Activated CD8-positive, alpha-beta memory T cell treated with anti-CD3 and anti-CD28 coated beads, Interleukin-2, amount 10 ng/mL, durations not matched to agents 7 days and 5 days (primary cell): Measurements from ENCODE around the gene TBATA. TPM values are rescaled to one million over a fixed set of nuclear protein-coding genes. Genes with fewer than 3 reads are reported as not detected.

Experiments used
- ATAC-seq: fragments of 150-1000 bp; cut with Tn5 transposase; one replicate; pipeline ENCODE4 v1.10.0; 2021; ENCODE audit warnings: moderate library complexity
- CTCF ChIA-PET: fragments of 350-600 bp; sonication (Branson Sonifier 250); formaldehyde crosslinking; loops from one replicate; lab custom pipeline; 2021; ENCODE audit warnings: antibody characterized with exemption; lab: Charles Lee
- DNase-seq: peaks from one replicate; pipeline ENCODE4 v3.0.0-alpha.2; 2020
- H3K27ac Mint-ChIP-seq: one replicate; pipeline ENCODE4 v1.8.0; 2021; ENCODE audit warnings: mild to moderate bottlenecking, mixed read lengths
- H3K27me3 Mint-ChIP-seq: one replicate; pipeline ENCODE4 v1.8.0; 2021; ENCODE audit warnings: mixed read lengths
- H3K36me3 Mint-ChIP-seq: one replicate; pipeline ENCODE4 v1.8.0; 2021; ENCODE audit warnings: mild to moderate bottlenecking, mixed read lengths
- H3K4me1 Mint-ChIP-seq: one replicate; pipeline ENCODE4 v1.8.0; 2021; ENCODE audit warnings: mixed read lengths
- H3K4me3 Mint-ChIP-seq: one replicate; pipeline ENCODE4 v1.8.0; 2021; ENCODE audit warnings: mild to moderate bottlenecking, moderate library complexity, mixed read lengths
- H3K9me3 Mint-ChIP-seq: one replicate; pipeline ENCODE4 v1.8.0; 2022; ENCODE audit warnings: low read depth, mixed read lengths
- total RNA-seq, 2 experiments: library from RNA; stranded (reverse); gene quantifications; one replicate each; pipeline ENCODE4 v1.2.3, GENCODE V29; 2021

Gene TBATA, protein sequence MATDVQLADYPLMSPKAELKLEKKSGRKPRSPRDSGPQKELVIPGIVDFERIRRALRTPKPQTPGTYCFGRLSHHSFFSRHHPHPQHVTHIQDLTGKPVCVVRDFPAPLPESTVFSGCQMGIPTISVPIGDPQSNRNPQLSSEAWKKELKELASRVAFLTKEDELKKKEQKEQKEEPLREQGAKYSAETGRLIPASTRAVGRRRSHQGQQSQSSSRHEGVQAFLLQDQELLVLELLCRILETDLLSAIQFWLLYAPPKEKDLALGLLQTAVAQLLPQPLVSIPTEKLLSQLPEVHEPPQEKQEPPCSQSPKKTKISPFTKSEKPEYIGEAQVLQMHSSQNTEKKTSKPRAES
- not detected for total RNA-seq

DNA sequence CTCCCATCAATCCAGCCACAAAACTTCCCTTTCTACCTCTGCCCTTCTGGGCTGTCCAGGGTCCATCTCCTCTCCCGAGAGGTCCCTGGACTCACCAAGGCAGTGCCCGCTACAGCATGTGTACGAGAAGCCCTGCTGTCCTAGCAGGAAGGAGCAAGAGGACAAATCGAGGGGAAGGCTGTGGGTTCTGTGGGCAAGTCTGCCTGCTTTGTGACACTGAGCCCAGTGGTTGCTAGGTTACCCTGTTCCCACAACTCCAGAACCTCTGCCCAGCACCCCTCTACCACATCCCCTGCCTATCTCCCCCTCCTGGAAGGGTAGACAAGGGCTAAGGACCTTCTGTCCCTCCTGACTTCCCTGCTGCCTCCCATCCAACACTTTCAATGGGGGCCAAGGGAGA, at the start of gene TBATA:
Gene TBATA (minus strand): TSS at position 188 of the 400 bp plus-strand sequence. CDS start 1,998 bp downstream, outside the sequence.
- H3K4me3 Mint-ChIP-seq = no peak within 1 kb of the TSS

GRCh38 chr10:70834441-70835151, 49.4 kb upstream of the TBATA start:
- DNase-seq (no peak), ATAC-seq (no peak)
- Mint-ChIP-seq H3K36me3 (peaks cover 30% of the 10 kb centered on the region), H3K27ac (no peak overlapping the region), H3K9me3 (no peaks in the 10 kb centered on the region), H3K27me3 (no peaks in the 10 kb centered on the region), H3K4me3 (no peak overlapping the region), H3K4me1 (peaks cover 29% of the 10 kb centered on the region)
- CTCF ChIA-PET = no interaction called here

More for the DNA sequence above, at the start of gene TBATA:
- no peaks in the 10 kb centered on the region for H3K9me3 Mint-ChIP-seq
- CTCF ChIA-PET = no interaction called here
- ATAC-seq (peak; percentile 54), DNase-seq (peak; percentile 64)
- H3K4me1 Mint-ChIP-seq = peaks cover 26% of the 10 kb centered on the region
- H3K27ac Mint-ChIP-seq = no peak within 1 kb of the TSS
- no peaks in the 10 kb centered on the region for H3K36me3 Mint-ChIP-seq
- H3K27me3 Mint-ChIP-seq = peaks cover 14% of the 10 kb centered on the region

DNA sequence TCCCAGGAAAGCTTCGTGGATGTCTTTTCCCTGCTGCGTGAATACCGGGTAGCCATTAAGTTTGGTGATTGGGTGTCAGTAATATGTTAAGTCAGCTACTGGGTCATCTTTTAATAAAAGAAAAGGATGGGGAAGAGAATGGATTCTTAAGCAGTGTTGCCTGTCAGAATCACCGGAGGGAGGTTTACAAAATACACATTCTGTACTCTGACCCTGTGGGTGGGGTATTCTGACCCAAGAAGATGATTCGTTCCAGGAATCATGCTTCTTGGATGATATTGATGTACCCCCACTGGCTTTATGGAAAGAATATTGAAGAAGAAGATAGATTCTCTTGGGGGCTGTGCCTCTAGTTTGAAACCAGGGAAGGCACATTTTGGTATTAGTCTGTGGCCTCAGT, 48.8 kb upstream of the TBATA start:
- no peak overlapping the region for H3K27ac Mint-ChIP-seq
- CTCF ChIA-PET = interaction anchor here (1.2 kb wide), 1 partner anchor 20 kb away, joined by 3 read pairs; no protein-coding TSS in a partner anchor
- no peaks in the 10 kb centered on the region for H3K9me3 Mint-ChIP-seq
- peaks cover 29% of the 10 kb centered on the region for H3K4me1 Mint-ChIP-seq
- peaks cover 30% of the 10 kb centered on the region for H3K36me3 Mint-ChIP-seq
- H3K27me3 Mint-ChIP-seq = no peaks in the 10 kb centered on the region
- ATAC-seq = no peak
- DNase-seq = no peak
- no peak overlapping the region for H3K4me3 Mint-ChIP-seq

- Mint-ChIP-seq H3K4me1 (peaks cover 29% of the 10 kb centered on the region), H3K4me3 (no peak overlapping the region), H3K27me3 (no peaks in the 10 kb centered on the region), H3K27ac (no peak overlapping the region), H3K36me3 (peaks cover 30% of the 10 kb centered on the region), H3K9me3 (no peaks in the 10 kb centered on the region)
- CTCF ChIA-PET = interaction anchor here (1.2 kb wide), 1 partner anchor 20 kb away, joined by 3 read pairs; no protein-coding TSS in a partner anchor
- DNase-seq = no peak
- no peak for ATAC-seq
Measured at GRCh38 chr10:70833601-70834000, 48.4 kb upstream of the TBATA start.

DNA sequence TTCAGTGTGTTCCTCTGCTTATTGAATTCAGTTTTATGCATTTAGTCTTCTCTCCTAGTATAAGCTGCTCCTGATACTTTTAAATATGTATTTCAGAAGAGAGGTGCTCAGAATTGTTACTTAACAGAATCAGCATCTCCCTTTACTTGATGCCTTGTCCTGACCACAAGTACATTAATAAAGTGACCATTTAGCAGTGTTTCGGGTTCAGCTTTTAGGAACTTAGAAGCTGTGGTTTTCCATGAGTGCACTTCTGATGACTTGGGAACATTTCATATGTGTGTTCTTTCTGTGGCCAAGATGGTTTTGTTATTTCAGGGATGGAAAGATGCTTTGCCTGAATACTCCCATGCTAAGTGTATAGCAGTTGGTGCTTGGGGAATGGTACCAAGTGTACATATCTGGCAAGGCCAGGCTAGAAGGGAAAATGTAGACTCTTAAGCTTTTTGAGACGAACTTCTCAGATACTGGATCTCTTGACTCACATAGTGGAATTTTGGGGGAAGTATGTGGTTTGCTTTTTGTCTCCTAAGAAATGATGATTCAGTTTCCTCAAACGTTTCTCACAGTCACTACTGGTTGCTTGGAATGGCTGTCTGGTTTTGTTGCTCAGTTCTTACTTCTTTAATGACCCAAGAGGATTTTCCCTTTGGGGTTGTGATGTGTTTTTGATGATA, 47.8 kb upstream of the TBATA start:
- CTCF ChIA-PET = interaction anchor here (1.2 kb wide), 1 partner anchor 21 kb away, joined by 3 read pairs; no protein-coding TSS in a partner anchor
- H3K27ac Mint-ChIP-seq = no peak overlapping the region

DNA sequence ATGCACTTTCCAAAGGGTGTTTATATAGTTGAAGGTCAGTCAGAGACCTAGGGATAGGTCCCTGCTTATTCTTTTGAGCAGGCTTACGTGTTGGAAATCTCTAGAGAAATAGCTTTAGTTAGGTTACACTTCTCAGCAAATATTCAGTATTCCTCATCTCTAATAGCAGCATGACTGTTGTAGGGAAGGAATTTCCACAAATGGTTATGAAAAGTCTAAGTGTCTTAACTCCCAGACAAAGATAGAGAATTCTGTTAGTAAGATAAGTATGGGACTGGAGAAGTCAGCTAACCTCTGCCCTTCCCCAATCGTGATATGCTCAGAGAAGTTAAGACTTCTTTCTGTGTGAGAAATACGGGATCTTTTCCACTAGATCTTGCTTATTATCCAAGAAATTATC, 47.0 kb upstream of the TBATA start:
- Mint-ChIP-seq H3K36me3 (peaks cover 17% of the 10 kb centered on the region), H3K9me3 (no peaks in the 10 kb centered on the region), H3K27me3 (no peaks in the 10 kb centered on the region), H3K4me1 (peaks cover 27% of the 10 kb centered on the region), H3K27ac (no peak overlapping the region), H3K4me3 (no peak overlapping the region)
- ATAC-seq (no peak), DNase-seq (no peak)
- CTCF ChIA-PET = no interaction called here

More for the DNA sequence above, 47.8 kb upstream of the TBATA start:
- ATAC-seq (no peak), DNase-seq (no peak)
- Mint-ChIP-seq H3K4me3 (no peak overlapping the region), H3K4me1 (peaks cover 27% of the 10 kb centered on the region), H3K36me3 (peaks cover 25% of the 10 kb centered on the region), H3K27me3 (no peaks in the 10 kb centered on the region), H3K9me3 (no peaks in the 10 kb centered on the region)

DNA sequence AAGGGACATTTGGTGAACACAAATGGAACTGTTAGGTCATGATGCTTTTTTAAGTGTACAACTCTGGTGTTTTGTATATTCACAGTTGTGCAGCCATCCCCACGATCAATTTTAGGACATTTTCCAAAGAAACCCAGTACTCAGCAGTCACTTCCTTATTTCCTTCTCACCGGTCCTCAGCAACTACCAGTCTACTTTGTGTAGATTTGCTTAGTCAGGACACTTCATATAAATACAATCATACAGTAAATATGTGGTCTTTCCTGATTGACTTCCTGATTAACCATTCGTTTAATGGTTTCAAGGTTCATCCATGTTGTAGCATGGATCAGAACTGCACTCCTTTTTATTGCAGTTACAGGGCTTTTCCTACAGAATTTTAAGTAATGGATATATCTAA, 45.0 kb upstream of the TBATA start:
- CTCF ChIA-PET = interaction anchor here (0.5 kb wide), 1 partner anchor 1847 kb away, joined by 3 read pairs; no protein-coding TSS in a partner anchor
- peaks cover 21% of the 10 kb centered on the region for H3K4me1 Mint-ChIP-seq
- H3K36me3 Mint-ChIP-seq = peaks cover 12% of the 10 kb centered on the region
- H3K27me3 Mint-ChIP-seq = no peaks in the 10 kb centered on the region
- H3K4me3 Mint-ChIP-seq = no peak overlapping the region
- H3K9me3 Mint-ChIP-seq = no peaks in the 10 kb centered on the region
- no peak for ATAC-seq
- no peak for DNase-seq
- H3K27ac Mint-ChIP-seq = no peak overlapping the region

- no peak for ATAC-seq
Measured at GRCh38 chr10:70829543-70829942, 44.4 kb upstream of the TBATA start.

GRCh38 chr10:70828923-70829322, 43.7 kb upstream of the TBATA start:
- CTCF ChIA-PET = no interaction called here
- H3K27ac Mint-ChIP-seq = no peak overlapping the region

More at GRCh38 chr10:70829543-70829942, 44.4 kb upstream of the TBATA start:
- H3K27me3 Mint-ChIP-seq = no peaks in the 10 kb centered on the region
- peaks cover 21% of the 10 kb centered on the region for H3K4me1 Mint-ChIP-seq
- no peaks in the 10 kb centered on the region for H3K9me3 Mint-ChIP-seq
- peaks cover 11% of the 10 kb centered on the region for H3K36me3 Mint-ChIP-seq
- H3K4me3 Mint-ChIP-seq = no peak overlapping the region
- DNase-seq = no peak
- CTCF ChIA-PET = interaction anchor here (0.5 kb wide), 1 partner anchor 1846 kb away, joined by 3 read pairs; no protein-coding TSS in a partner anchor
- H3K27ac Mint-ChIP-seq = no peak overlapping the region

GRCh38 chr10:70827086-70827757, 42.0 kb upstream of the TBATA start:
- peaks cover 2% of the 10 kb centered on the region for H3K4me1 Mint-ChIP-seq
- H3K9me3 Mint-ChIP-seq = no peaks in the 10 kb centered on the region
- ATAC-seq (no peak), DNase-seq (no peak)
- H3K36me3 Mint-ChIP-seq = peaks cover 16% of the 10 kb centered on the region
- H3K4me3 Mint-ChIP-seq = no peak overlapping the region
- no peak overlapping the region for H3K27ac Mint-ChIP-seq
- CTCF ChIA-PET = interaction anchor here (1.3 to 1.6 kb wide), 2 partner anchors 9 to 10 kb away, joined by 3 to 5 read pairs; no protein-coding TSS in a partner anchor
- no peaks in the 10 kb centered on the region for H3K27me3 Mint-ChIP-seq

More at GRCh38 chr10:70828923-70829322, 43.7 kb upstream of the TBATA start:
- H3K36me3 Mint-ChIP-seq = peaks cover 14% of the 10 kb centered on the region
- H3K4me1 Mint-ChIP-seq = peaks cover 15% of the 10 kb centered on the region
- no peaks in the 10 kb centered on the region for H3K27me3 Mint-ChIP-seq
- H3K4me3 Mint-ChIP-seq = no peak overlapping the region
- DNase-seq = no peak
- H3K9me3 Mint-ChIP-seq = no peaks in the 10 kb centered on the region
- ATAC-seq = no peak

DNA sequence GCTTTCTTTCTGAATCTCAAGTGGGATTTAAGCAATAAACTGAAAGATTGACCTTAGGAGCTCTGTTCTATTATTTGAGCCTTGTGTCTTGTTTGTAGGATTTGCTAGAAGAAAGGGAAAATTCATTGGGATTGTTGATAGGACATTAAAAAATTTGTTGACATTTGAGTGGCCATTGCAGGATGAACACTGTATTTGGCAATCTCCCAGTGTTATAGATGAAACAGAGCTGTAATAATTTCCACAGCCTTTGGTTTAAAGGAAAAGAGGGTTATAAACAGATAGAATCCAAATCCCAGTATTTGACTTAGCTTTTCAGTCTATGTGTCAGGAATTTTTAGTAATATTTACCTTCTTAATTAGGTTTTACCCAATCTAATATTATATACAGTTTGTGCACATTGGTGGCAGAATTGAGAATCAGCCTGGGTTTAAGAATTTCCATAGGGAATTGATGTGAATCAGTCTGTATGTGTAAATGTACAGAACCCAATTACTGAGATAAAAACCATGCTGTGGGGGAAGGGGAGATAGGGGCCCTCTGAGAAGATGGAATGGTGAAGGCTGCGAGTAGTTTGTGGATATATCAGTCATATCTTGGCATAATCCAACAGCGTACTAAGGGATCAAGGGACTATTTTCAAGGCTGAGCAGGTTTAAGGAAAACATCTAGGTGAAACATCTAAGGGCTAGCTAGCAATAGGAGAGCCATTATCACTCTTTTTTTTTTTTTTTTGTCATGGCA, 37.1 kb upstream of the TBATA start:
- Mint-ChIP-seq H3K9me3 (no peaks in the 10 kb centered on the region), H3K36me3 (peaks cover 23% of the 10 kb centered on the region), H3K4me1 (peaks cover 18% of the 10 kb centered on the region), H3K4me3 (no peak overlapping the region), H3K27ac (no peak overlapping the region), H3K27me3 (no peaks in the 10 kb centered on the region)
- no peak for DNase-seq
- no peak for ATAC-seq
- CTCF ChIA-PET = interaction anchor here (1.0 kb wide), 1 partner anchor 272 kb away, joined by 3 read pairs; no protein-coding TSS in a partner anchor
